Measurements from ENCODE around the gene MYZAP.

MYZAP gene

GRCh38 chr15:57631386-57632110, 39.8 kb downstream of the MYZAP start:
- DNase-seq: no peak

GRCh38 chr15:57634290-57634689, 42.6 kb downstream of the MYZAP start:
- DNase-seq: no peak

GRCh38 chr15:57635300-57635909, 43.7 kb downstream of the MYZAP start:
- no peak for DNase-seq

GRCh38 chr15:57637846-57638245, 46.1 kb downstream of the MYZAP start:
- no peak for DNase-seq

GRCh38 chr15:57639306-57639705, 47.6 kb downstream of the MYZAP start:
- no peak for DNase-seq

GRCh38 chr15:57640930-57641682, 49.4 kb downstream of the MYZAP start:
- DNase-seq: no peak

- no peak for DNase-seq
Measured at GRCh38 chr15:57643826-57644225, 52.1 kb downstream of the MYZAP start.

GRCh38 chr15:57646087-57646486, 54.4 kb downstream of the MYZAP start:
- DNase-seq: no peak

GRCh38 chr15:57647071-57647790, 55.5 kb downstream of the MYZAP start:
- DNase-seq: no peak

- no peak for DNase-seq
Measured at GRCh38 chr15:57647791-57648130, 56.1 kb downstream of the MYZAP start.

- DNase-seq: no peak
Measured at GRCh38 chr15:57649138-57649537, 57.4 kb downstream of the MYZAP start.

GRCh38 chr15:57651445-57651844, 59.7 kb downstream of the MYZAP start:
- DNase-seq: no peak

GRCh38 chr15:57652481-57652880, 60.8 kb downstream of the MYZAP start:
- DNase-seq: no peak

- DNase-seq: no peak
Measured at GRCh38 chr15:57654153-57654852, 62.6 kb downstream of the MYZAP start.

- no peak for DNase-seq
Measured at GRCh38 chr15:57655053-57655452, 63.3 kb downstream of the MYZAP start.

- no peak for DNase-seq
Measured at GRCh38 chr15:57655809-57656208, 64.1 kb downstream of the MYZAP start.

GRCh38 chr15:57656434-57656833, 64.7 kb downstream of the MYZAP start:
- no peak for DNase-seq

GRCh38 chr15:57657619-57658018, 65.9 kb downstream of the MYZAP start:
- no peak for DNase-seq

- no peak for DNase-seq
Measured at GRCh38 chr15:57662091-57662744, 70.5 kb downstream of the MYZAP start.

- DNase-seq: no peak
Measured at GRCh38 chr15:57662802-57663201, 71.1 kb downstream of the MYZAP start.

GRCh38 chr15:57663262-57663661, 71.6 kb downstream of the MYZAP start:
- DNase-seq: no peak

GRCh38 chr15:57665194-57665593, 73.5 kb downstream of the MYZAP start:
- DNase-seq: no peak
